HG03460 (cell line): ENCODE results near the gene AK8.

Source experiments
- ATAC-seq: cut with Tn5 transposase; IDR thresholded peaks from one replicate; pipeline ENCODE4 v1.9.1; 2021; ENCODE audit not compliant: unreplicated experiment

AK8 gene

DNA sequence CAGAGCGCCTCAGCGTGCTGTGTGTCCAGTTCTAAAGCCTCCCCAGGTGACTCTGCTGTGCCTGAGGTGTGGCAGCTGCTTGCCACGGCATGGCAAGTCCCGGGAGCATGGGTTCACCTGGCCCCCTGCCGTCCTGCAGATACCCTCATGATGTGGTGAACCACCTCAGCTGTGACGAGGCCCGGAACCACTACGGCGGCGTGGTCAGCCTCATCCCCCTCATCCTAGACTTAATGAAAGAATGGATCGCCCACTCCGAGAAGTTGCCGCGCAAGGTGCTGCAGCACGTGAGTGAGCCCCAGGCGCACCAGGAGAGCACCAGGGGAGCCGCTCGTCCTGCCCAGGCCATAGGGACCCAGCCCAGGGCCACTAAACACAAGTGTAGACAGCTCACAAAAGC, 10.1 kb upstream of the AK8 start:
- no peak for ATAC-seq

DNA sequence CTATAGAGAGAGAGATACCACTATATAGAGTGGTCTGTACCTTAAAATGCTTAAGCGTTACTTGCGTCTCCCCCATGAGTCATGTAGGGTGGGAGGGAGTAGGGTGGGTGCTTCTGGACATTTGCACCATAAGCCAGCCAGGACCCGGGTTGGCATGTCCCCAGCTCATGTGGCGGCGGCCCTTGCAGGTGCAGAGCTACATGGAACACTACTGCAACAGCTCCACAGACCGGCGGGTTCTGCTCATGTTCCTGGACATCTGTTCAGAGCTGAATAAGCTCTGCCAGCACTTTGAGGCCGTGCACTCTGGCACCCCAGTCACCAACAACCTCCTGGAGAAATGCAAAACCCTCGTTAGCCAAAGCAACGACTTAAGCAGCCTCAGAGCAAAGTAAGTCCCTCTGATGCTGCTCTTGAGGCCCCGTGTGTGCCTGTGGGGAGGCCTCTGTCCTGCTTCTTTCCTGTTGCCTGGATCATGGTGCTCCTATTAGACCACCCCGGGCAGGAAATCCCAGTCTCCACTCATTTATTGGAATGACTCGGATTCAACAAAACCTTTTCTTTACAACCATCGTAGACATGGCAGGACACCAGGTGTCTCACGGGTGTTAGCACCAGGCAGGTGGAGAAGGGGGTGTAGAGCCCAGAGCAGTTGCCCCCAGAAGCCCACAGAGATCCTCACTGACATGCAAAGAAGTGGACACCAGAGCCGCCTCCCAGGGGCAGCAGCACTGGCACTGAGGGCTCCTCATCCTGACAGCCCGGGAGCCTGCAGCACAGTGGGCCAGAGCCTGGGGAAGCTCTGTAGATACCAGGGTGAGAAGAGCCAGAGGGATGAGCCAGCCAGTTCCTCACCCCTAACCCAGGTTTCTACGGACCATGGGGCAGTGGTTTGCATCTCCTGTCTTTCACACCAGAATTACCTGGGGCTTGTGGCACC, 9.4 kb upstream of the AK8 start:
- ATAC-seq: no peak

DNA sequence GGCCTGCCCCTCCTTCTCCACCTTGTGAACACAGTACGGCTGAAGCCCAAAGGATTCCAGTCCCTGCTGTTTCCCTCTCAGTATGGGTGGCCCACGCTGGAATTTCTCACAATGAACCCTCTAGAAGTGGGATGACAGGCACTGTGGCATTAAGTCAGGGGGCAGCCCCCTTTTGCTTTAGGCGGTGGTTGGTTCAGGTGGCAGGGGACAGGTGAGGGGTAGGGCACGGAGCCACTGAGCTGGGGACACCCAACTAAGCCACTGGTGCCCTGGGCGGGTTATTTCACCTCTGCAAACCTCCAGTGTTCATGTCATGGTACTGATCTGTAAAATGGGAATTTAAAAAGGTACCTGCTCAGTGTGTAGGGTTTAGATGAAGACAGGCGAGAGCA, 8.2 kb upstream of the AK8 start:
- no peak for ATAC-seq

DNA sequence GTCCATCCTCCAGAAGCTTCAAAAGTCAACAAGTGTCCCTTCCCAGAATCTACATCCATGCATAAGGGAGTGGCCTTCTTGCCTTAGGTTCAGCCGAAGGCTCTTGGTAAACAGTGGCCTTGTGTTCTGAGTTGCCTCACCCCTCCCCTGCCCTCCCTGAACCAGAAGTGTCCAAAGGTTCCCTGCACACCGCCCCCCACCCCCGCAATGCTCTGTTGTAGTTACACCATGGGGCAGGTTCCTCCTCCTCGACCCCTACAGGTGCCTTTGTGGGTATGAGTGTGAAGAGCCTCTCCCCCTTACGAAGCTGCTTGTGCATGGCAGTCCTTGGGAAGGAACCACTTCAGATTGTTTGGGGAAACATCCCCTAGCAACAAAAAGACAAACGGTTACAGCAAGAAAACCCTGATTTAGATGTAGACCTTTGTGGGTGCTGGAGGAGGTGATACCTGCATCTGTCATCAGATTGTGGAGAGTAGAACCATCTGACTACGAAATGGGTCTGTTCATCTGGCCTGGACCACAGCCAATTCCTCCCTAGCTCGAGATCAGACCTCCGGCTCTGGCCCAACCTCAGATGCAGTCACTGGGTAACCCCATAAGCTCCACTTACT, 7.7 kb upstream of the AK8 start:
- ATAC-seq: no peak

DNA sequence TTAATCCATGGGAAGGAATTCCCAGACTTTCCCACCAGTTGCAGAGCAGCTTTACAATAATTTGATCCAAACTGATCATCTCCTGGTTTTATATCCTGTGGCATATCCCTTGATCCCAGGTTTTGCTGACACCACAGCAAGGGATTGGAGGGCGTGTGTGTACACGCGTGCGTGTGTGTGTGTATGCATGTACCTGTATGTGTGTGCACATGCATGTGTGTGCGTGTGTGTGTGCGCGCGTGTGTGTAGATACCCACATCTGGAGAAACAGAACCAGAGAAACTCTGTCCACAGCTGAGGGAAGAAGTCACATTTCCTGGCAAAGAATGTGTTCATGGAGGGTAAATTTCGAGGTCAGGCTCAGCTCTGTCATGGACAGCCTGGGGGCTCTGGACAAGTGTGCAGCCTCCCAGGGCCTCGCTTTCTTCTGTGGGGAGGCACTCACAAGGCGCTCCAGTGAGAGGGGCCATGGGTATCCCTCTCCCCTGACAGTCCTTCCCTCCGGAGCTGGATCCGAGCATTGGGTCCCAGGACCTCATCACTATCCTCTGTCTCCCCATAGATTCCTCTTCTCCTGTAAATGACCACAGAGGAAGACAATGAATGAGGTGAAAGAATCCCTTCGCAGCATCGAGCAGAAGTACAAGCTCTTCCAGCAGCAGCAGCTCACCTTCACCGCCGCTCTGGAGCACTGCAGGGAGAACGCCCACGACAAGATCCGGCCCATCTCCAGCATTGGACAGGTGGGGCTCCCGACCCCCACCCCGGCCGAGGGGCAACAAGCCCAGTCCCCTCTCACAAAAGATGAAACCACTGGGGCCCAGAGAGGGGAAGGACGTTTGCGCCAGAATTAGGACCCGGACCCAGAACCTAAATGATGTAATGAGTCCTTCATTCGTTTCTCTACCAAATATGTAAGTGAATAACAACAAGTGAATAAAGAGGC, 5.5 kb upstream of the AK8 start:
- ATAC-seq: no peak

DNA sequence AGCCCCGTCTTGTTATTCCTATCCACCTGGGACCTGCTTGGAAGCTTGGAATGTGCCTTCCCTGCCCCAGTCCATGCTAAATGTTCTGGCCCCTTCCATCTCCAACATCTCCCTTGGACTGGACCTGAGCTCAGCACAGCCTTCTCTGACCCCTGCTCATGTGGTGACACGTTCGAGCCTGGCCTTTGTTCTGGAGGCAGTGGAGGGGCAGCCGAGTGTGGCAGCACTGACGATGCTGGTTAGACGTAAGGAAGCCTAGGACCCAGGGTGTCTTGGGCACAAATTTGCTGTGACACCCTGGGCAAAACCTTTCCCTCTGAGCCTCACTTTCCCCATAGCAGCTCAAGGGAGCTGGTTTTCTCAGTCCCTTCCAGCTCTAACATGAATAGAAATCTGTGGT, 4.5 kb upstream of the AK8 start:
- no peak for ATAC-seq

DNA sequence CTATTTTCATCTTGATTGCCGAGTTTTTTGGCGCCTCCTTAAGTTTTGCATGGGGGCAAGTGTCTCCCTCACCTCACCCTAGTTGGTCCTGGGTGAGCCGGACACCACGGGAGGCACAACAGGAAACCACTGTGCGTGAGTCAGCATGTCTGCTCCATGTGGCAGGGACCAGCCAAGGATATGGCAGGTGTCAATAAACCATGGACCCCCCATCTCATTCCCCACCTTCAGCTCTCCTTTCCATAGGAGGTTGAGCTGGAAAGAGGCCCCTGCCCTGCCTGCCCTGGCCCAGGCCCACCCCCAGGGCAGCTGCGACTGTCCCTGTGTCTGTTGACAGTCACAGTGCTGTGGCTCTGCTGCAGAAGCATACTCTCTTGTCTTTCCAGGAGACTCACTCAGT, 3.7 kb upstream of the AK8 start:
- no peak for ATAC-seq

DNA sequence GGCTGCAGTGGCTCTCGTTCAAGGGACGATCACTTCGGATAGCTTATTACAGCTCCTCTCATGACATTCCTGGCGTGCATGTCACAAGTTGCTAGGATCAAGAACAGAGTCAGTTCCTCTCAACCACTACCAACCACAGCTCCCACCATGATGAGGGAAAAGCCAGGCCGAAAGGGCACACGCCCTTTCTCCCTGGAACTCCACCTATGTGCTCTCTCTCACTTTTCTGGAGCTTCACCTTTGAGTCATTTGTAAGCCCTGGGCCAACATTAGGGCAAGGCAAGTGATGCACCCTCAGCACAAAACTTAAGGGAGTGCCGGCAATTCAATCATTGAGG, 2.2 kb upstream of the AK8 start:
- no peak for ATAC-seq

DNA sequence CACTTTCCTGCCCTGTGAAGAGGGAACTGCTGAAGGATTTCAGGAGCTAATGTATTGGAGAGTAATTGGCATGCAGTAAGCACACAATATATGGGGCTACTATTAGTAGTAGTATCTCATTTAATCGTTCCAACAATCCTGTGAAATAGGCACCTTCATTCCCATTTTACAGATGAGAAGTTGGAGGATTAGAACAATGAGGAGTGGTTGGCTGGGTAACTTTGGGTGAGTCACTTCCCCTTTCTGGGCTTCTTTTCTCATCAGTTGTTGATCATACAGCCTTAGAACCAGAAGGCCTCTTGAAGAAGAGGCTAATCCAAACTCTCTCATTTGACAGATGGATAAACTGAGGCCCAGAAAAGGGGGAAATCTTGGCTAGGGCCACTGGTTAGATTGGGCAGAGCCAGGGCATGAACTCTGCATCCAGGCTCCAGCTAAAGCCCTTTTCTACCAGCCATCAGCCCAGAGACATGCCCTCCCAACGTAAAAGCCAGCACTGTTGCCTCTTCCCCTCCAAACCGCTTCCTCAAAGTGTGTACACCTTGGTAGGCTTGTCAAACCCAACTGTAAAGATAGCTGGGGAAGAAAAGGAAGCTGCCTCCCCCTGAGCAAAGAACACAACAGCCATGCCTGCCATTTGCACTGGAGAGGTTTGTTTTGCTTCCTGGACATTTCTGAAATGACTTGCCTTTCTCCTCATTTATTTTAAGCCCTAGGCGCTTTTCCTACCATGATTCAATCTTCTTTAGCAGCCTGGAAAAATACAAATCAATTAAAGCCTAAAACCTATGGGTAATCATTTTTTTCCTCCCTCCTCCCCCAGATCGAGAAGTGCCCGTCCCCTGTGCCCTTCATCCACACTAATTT, 1.6 kb upstream of the AK8 start:
- ATAC-seq: no peak

DNA sequence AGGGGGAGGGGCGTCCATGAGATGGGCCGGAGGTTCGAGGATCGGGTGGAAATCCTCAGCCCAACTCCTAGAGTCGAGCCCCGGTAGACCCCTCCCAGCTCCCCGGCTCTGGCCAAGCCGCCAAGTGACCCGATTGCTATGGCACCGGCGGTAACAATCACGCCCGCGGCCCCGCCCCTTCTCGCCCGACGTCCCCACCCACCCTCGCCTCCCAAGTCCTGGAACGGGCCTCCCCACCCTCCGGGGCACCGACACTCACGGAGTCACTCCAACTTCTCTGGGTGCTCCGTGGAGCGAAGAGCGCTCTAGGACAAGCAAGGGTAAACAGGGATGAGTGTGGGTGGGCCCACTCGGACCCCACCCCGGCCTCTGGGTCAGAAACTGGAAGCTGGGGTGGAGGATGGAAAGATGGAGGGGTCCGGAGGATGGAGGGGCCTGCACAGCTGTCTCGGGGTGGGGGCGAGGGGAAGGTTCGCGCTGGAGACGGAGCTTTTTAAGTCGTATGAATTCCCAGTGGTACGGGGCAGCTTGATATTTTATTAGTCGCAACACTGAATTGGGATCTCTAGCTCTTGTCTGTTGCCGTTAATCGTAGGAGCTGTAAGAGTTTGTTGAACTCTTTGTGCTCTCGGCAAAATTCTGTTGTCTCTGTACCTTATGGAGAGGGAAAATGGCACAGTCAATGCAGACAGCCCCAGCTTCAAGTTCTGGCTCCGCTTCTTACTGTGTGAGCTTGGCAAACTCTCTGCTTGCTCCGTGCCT, 792 bp upstream of the AK8 start, which contains the start of gene SPACA9:
SPACA9 (plus strand) TSS at position 204 of the 762 bp plus-strand sequence. CDS start 5,050 bp downstream, outside the sequence.
- ATAC-seq: no peak

DNA sequence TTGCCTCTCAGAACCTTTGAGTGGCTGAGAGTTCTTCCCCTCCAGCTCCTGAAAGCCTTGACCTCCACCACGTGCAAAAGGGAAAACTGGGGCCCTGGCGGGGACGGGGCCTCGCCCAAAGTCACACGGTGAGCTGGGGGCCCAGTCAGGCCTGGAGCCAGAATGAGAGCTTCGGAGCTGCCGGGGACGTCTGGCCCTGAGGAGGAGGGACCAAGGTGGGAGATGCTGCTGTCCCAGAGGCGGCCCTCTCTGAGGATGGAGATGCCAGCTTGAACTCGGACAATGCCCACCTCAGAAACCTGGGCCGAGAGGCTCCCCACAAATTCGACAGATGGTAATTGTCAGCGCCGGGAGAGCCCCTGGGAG, 643 bp downstream of the AK8 start:
- no peak for ATAC-seq

DNA sequence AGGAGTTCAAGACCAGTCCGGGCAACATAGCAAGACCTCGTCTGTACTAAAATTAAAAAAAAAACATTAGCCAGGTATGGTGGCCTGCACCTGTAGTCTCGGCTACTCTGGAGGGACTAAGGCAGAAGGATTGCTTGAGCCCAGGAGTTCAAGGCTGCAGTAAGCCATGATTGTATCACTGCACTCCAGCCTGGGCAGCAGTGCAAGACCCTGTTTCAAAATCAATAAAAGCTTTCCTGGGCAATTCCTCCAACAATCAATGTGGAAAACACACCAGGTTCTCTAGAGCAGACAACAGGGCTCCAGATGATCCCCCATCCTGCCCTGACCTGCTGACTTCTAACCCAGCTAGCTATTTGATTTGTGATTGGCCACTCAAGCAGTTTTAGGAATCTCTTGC, 1.2 kb downstream of the AK8 start:
- no peak for ATAC-seq

DNA sequence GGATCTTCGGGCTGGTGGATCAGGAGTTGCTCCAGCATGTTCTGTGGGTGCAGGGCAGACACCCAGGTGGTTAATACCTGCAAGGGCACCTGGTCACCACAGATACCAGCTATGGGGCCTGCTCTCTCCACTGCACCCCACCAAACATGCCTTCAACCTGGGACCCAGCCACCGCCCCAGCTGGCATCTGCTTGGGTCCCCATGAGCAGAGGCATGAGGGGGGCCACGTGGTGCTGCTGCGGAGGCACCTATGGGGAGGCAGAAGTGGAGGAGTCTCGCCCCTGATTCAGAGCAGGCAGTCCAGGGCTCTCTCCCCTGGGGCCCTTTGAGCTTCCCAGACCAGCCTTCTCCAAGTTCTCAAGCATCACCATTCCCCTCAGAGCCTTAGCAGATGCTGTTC, 2.9 kb downstream of the AK8 start:
- no peak for ATAC-seq

DNA sequence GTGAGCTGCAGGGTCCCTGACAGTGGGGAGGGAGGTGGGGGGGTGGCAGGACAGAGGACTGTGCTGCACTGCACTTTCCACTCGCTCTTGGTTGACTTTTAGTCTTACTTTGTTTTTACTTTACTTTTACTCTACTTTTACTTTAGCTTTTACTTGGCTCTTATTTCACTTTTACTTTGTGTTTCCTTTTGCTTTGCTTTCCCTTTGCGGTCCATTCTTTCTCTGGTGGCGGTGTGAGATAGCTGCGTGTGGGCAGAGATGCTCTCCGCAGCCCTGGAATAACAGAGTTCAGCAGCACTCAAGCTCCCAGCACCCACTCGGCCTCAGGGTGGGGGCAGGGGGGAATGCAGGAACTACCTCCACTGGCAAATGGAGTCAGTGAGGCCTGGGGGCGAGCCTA, 4.7 kb downstream of the AK8 start:
- ATAC-seq: no peak

DNA sequence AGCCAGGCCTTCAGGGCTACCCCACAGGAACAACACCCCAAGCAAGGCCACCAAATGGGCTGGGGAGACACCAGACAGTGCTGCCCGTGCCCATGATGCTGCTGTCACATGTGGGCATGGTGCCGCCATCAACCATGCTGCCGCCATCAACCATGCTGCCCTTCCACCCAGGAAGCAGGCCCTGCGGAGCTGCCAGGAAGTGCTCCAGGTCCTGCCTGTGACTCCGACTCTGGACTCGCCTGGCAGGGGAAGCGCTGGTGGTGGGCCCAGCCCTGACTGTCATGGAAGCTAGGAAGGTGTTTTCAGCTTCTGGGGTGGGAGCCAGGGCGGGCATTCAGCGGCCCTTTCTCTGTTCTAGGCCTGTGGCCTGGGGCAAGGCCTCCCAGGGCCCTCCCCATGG, 8.8 kb downstream of the AK8 start:
- no peak for ATAC-seq

DNA sequence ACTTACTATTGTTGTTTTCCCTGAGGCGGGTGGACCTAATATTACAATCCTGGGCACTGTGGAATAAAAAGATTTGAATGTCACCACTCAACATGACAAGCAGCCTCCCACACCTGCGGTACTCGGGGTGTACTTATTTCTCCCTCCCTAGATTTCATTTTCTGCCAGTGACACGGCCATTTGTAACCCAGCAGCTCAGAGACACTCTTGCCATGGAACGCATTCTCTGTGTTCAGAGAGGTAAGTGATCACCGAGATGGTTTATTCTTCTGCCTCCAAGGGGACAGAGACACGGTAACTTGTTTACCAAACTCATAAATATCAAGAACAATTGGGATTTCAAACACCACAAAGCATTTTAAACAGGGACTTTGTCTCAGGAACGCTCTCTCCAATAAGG, 11.2 kb downstream of the AK8 start:
- ATAC-seq: no peak

DNA sequence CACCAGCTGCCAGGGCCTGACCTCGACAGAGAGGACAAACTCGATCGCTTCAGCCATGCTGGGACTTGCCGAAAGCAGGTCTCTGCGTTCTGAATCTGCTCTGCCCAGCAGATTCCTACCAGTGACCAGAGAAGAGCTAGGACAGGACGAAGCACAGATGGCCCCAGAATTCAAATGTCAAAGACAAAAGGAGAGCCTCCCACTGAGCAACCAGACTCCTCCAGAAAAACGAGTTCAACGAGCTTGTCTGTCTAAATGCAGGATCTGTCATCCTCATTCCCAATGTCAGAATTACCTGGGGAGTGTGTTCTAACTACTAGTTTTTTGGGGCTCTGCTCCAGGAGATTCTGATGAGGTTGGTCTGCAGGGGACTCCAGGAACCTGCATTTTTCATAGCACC, 13.4 kb downstream of the AK8 start:
- ATAC-seq: no peak

DNA sequence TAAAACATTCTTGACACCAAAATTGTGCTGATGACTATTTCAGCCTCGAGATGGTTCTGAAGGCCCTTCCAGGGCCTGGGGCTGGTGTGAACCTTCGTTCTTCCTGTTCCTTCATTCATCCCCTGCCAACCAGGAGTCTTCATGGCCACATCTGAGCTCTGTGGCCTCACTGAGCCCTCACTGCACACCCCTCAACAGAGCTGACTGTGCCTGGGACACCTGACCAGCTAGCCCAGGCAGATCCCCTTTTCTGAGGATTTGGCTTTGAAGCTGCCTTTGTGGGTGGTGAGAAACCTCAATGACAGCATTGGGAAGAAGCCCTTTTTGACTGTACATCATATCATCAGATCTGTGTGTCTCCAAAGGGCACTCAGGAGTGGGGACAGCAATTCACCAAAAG, 13.8 kb downstream of the AK8 start:
- ATAC-seq: no peak

DNA sequence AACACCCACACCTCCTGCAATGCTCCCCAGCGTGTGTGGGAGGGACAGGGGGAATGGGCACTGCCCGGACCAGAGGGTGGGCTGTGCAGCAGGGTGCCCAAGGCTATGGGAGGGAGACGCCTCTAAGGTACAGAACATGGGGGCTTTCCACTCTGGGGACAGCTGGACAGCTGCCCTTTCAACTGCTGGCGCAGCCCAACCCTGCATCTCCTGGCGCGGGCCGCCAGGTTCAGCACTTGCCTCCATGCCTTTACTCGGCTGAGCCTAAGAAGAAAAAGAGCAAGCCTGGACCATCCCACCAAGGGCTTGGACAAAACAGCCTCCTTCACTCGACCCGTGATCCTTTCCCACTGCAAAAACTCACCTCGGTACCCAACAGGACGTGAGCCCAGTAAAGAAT, 15.0 kb downstream of the AK8 start:
- ATAC-seq: no peak

DNA sequence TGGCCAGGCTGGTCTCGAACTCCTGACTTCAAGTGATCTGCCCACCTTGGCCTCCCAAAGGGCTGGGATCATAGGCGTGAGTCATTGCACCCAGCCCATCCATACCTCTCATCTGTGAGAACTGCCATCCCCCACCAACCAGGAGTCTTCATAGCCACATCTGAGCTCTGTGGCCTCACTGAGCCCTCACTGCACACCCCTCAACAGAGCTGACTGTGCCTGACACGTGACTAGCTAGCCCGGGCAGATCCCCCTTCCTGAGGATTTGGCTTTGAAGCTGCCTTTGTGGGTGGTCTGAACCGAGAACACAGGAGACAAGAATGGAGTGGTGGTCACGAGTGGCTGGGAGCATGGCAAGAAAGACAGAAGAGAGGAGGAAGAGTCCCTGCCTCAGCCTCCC, 15.6 kb downstream of the AK8 start:
- ATAC-seq: no peak
